Neural cell (in vitro differentiated cells): ENCODE measurements around the gene STX12. TPM values are rescaled to one million over a fixed set of nuclear protein-coding genes. Genes with fewer than 3 reads are reported as not detected.

ENCODE experiments used
- H2AFZ ChIP-seq: fragments of 200-600, 300-800 bp; sonication (generic), shearing (Covaris generic); 2 replicates; pipeline ENCODE4 v1.6.0; 2014; ENCODE audit warnings: low read depth, mild to moderate bottlenecking, antibody characterized with exemption, low read length, moderate library complexity
- H3F3A ChIP-seq: fragments of 200-600 bp; shearing (Covaris generic); 2 replicates; pipeline ENCODE4 v1.6.1; 2016; ENCODE audit warnings: mild to moderate bottlenecking, moderate library complexity, mixed read lengths, antibody characterized with exemption, low read length; ENCODE audit not compliant: insufficient read depth, poor library complexity, severe bottlenecking
- H3K27ac ChIP-seq: fragments of 200-600, 300-800 bp; sonication (generic), shearing (Covaris generic); 2 replicates; pipeline ENCODE4 v1.5.1; 2014; ENCODE audit warnings: mild to moderate bottlenecking, low read length, moderate library complexity
- H3K27me3 ChIP-seq: fragments of 300-800, 200-600 bp; sonication (generic), shearing (Covaris generic); 2 replicates; pipeline ENCODE4 v1.6.0; 2014; ENCODE audit warnings: mild to moderate bottlenecking, low read depth, low read length, moderate library complexity; ENCODE audit not compliant: insufficient read depth
- H3K36me3 ChIP-seq: fragments of 300-800, 200-600 bp; sonication (generic), shearing (Covaris generic); 2 replicates; pipeline ENCODE4 v1.5.1; 2014; ENCODE audit warnings: mild to moderate bottlenecking, antibody characterized with exemption, low read length, moderate library complexity; ENCODE audit not compliant: insufficient read depth
- H3K4me2 ChIP-seq: fragments of 300-800, 200-600 bp; sonication (generic), shearing (Covaris generic); 2 replicates; pipeline ENCODE4 v1.6.0; 2014; ENCODE audit warnings: mild to moderate bottlenecking, low read length
- H3K4me3 ChIP-seq: fragments of 300-800, 200-600 bp; sonication (generic), shearing (Covaris generic); 2 replicates; pipeline ENCODE4 v1.5.1; 2014; ENCODE audit warnings: mild to moderate bottlenecking, low read length, moderate library complexity
- H3K79me2 ChIP-seq: fragments of 200-600 bp; shearing (Covaris generic); replicated peaks from 2 replicates; pipeline ENCODE4 v1.6.0; 2014; ENCODE audit warnings: mild to moderate bottlenecking, low read length, moderate library complexity; ENCODE audit not compliant: insufficient read depth
- H3K9ac ChIP-seq: fragments of 300-800, 200-600 bp; sonication (generic), shearing (Covaris generic); 2 replicates; pipeline ENCODE4 v1.6.1; 2016; ENCODE audit warnings: mild to moderate bottlenecking, low read length, mixed read lengths
- H3K9me2 ChIP-seq: fragments of 200-600 bp; shearing (Covaris generic); 2 replicates; pipeline ENCODE4 v1.6.1; 2016; ENCODE audit warnings: mild to moderate bottlenecking, low read length, mixed read lengths; ENCODE audit not compliant: insufficient read depth
- H3K9me3 ChIP-seq: fragments of 200-600, 300-800 bp; sonication (generic), shearing (Covaris generic); 2 replicates; pipeline ENCODE4 v1.6.1; 2016; ENCODE audit warnings: mild to moderate bottlenecking, mixed run types, low read length, moderate library complexity, mixed read lengths
- H4K20me1 ChIP-seq: fragments of 200-600 bp; shearing (Covaris generic); 2 replicates; pipeline ENCODE4 v1.6.1; 2016; ENCODE audit warnings: mild to moderate bottlenecking, mixed run types; ENCODE audit not compliant: insufficient read depth
- CTCF ChIP-seq: fragments of 450-650 bp; IDR thresholded peaks from 2 replicates; pipeline ENCODE4 v1.5.1; 2014; ENCODE audit warnings: antibody characterized with exemption, mild to moderate bottlenecking, moderate library complexity; ENCODE audit not compliant: poor library complexity, severe bottlenecking
- EP300 ChIP-seq: fragments of 450-650 bp; conservative IDR thresholded peaks from 2 replicates; pipeline ENCODE4 v1.6.1; 2014; ENCODE audit warnings: antibody characterized with exemption, mild to moderate bottlenecking, moderate library complexity; ENCODE audit not compliant: poor library complexity, severe bottlenecking
- EZH2 ChIP-seq: fragments of 200-600, 300-800 bp; shearing (Covaris generic), sonication (generic); IDR thresholded peaks from 2 replicates; pipeline ENCODE4 v1.6.1; 2014; ENCODE audit warnings: antibody characterized with exemption, low read length, borderline replicate concordance, mild to moderate bottlenecking; ENCODE audit not compliant: insufficient read depth, poor library complexity, severe bottlenecking
- MXI1 ChIP-seq: fragments of 450-650 bp; conservative IDR thresholded peaks from 2 replicates; pipeline ENCODE4 v1.6.1; 2014; ENCODE audit warnings: antibody characterized with exemption, mild to moderate bottlenecking; ENCODE audit not compliant: poor library complexity, severe bottlenecking
- POLR2AphosphoS5 ChIP-seq: IDR thresholded peaks from 2 replicates; pipeline ENCODE4 v1.6.1; 2012
- RAD21 ChIP-seq: fragments of 450-650 bp; conservative IDR thresholded peaks from 2 replicates; pipeline ENCODE4 v1.6.1; 2014; ENCODE audit warnings: antibody characterized with exemption, mild to moderate bottlenecking, moderate library complexity
- SMC3 ChIP-seq: fragments of 450-650 bp; conservative IDR thresholded peaks from 2 replicates; pipeline ENCODE4 v1.6.1; 2014; ENCODE audit warnings: antibody characterized with exemption, mild to moderate bottlenecking, moderate library complexity; ENCODE audit not compliant: poor library complexity
- TAF1 ChIP-seq: IDR thresholded peaks from 2 replicates; pipeline ENCODE4 v1.6.1; 2012; ENCODE audit warnings: low read depth
- polyA plus RNA-seq: library from polyadenylated mRNA; depleted of rRNA; stranded (reverse); fragments of >200 nt; gene quantifications from 2 replicates; pipeline ENCODE4 v1.2.3, GENCODE V29; 2014
- TF ChIP-seq, protein P1 (sequence below): IDR thresholded peaks from 2 replicates; pipeline ENCODE4 v1.6.1; 2012; ENCODE audit warnings: borderline replicate concordance

STX12 gene
- polyA plus RNA-seq, 1 donor from 2014 or later, result 171 TPM

GRCh38 chr1:27744556-27744955 lies 28.5 kb upstream of the STX12 start:
- H3K4me3 ChIP-seq, result no peak overlapping the region

DNA sequence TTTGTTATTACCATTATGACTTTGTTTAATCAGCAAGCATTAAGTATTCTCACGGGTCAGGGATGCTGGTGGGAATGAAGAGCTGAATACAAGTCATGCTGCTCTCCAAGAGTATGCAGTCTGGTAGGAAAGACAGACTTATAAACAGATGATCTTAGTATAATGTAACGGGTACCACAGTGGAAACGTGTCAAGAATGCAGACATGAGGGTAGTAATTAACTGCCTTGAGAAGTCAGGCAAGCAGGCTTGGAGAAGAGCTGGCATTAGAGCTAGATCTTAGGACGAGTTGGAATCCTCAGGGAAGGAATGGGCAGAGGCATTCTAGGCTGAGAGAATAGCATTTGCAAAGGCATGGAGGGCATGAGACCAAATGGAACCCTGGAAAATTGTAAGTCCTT lies 27.6 kb upstream of the STX12 start:
- Histone ChIP-seq H3K27ac (no peak overlapping the region), H2AFZ (no peak overlapping the region), H3K4me3 (no peak overlapping the region), H3K9me3 (no peaks in the 10 kb centered on the region), H4K20me1 (no peaks in the 10 kb centered on the region), H3K4me2 (no peak overlapping the region), H3K9ac (no peak overlapping the region), H3F3A (no peaks in the 10 kb centered on the region), H3K36me3 (peaks cover 4% of the 10 kb centered on the region), H3K79me2 (no peaks in the 10 kb centered on the region), H3K9me2 (no peaks in the 10 kb centered on the region), H3K27me3 (no peaks in the 10 kb centered on the region)
- TF ChIP-seq EP300, result no peak
- no peak for TF ChIP-seq TAF1
- no peak for TF ChIP-seq MXI1
- TF ChIP-seq, protein P1, sequence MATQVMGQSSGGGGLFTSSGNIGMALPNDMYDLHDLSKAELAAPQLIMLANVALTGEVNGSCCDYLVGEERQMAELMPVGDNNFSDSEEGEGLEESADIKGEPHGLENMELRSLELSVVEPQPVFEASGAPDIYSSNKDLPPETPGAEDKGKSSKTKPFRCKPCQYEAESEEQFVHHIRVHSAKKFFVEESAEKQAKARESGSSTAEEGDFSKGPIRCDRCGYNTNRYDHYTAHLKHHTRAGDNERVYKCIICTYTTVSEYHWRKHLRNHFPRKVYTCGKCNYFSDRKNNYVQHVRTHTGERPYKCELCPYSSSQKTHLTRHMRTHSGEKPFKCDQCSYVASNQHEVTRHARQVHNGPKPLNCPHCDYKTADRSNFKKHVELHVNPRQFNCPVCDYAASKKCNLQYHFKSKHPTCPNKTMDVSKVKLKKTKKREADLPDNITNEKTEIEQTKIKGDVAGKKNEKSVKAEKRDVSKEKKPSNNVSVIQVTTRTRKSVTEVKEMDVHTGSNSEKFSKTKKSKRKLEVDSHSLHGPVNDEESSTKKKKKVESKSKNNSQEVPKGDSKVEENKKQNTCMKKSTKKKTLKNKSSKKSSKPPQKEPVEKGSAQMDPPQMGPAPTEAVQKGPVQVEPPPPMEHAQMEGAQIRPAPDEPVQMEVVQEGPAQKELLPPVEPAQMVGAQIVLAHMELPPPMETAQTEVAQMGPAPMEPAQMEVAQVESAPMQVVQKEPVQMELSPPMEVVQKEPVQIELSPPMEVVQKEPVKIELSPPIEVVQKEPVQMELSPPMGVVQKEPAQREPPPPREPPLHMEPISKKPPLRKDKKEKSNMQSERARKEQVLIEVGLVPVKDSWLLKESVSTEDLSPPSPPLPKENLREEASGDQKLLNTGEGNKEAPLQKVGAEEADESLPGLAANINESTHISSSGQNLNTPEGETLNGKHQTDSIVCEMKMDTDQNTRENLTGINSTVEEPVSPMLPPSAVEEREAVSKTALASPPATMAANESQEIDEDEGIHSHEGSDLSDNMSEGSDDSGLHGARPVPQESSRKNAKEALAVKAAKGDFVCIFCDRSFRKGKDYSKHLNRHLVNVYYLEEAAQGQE, result no peak
- TF ChIP-seq CTCF, result no peak
- TF ChIP-seq EZH2, result no peak
- no peak for TF ChIP-seq RAD21
- no peak for TF ChIP-seq SMC3

More at GRCh38 chr1:27744556-27744955, 28.5 kb upstream of the STX12 start:
- peaks cover 4% of the 10 kb centered on the region for H3K36me3 ChIP-seq
- no peaks in the 10 kb centered on the region for H3K9me2 ChIP-seq
- H2AFZ ChIP-seq, result no peak overlapping the region
- no peaks in the 10 kb centered on the region for H4K20me1 ChIP-seq
- H3K27ac ChIP-seq, result no peak overlapping the region
- no peaks in the 10 kb centered on the region for H3K27me3 ChIP-seq
- TF ChIP-seq EP300 (no peak), MXI1 (no peak), EZH2 (no peak), CTCF (no peak), TAF1 (no peak), RAD21 (no peak), POLR2AphosphoS5 (no peak), SMC3 (no peak)
- TF ChIP-seq, protein P1, result no peak
- H3K4me2 ChIP-seq, result no peak overlapping the region
- H3K9me3 ChIP-seq, result no peaks in the 10 kb centered on the region
- H3K9ac ChIP-seq, result no peak overlapping the region
- H3F3A ChIP-seq, result no peaks in the 10 kb centered on the region
- no peaks in the 10 kb centered on the region for H3K79me2 ChIP-seq
